ENCODE results near the gene ATXN10. TPM values are rescaled to one million over a fixed set of nuclear protein-coding genes. Genes with fewer than 3 reads are reported as not detected.

The ATXN10 gene
- total and polyA plus RNA-seq, 2 experiments from 2014 or later: 99.0 to 163 TPM

DNA sequence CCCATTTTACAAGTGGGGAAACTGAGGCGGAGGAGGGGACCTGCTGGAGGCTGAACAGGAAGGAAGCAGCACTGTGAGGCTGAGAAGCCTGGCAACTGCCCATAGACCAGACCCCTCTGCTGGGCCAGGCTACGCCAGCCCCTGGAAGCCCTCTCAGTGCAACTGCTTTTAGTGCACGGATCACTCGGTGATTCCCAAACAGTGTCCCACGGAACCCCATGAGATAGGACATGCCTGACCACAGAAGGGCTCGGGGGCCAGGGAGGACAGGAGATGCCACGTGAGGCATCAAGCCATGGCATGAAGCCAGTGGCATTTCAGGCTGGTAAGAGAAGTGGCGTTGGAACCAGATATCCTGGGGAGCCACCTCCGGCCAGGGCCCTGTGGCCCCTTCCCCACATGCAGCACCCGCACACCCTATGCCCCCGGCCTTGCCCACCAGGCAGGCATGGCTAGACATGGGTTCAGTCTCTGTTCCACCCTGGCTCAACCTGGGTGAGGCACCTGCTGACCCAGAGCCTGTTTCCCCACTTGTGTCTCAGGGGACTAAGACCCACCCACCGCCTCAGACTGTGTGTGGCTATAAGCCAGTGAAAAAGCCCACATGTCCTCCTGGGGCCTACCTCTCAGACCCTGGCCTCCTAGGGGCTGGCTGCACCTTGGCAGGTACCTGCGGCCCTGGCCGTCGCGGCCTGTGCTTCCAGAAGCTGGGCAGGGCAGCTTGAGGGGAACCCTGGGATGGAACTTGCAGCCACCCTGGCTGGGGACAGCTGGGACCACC, 221.2 kb downstream of the ATXN10 start:
- H3K4me1 Mint-ChIP-seq: peaks cover 14% of the 10 kb centered on the region; the same call in 2 of the 3 replicates
- Histone ChIP-seq H3K36me3 (ENCODE audit: insufficient read depth) (no peaks in the 10 kb centered on the region), H3K4me3 (no peak overlapping the region), H3K4me2 (no peak overlapping the region), H3K27me3 (ENCODE audit: insufficient read depth) (no peaks in the 10 kb centered on the region), H4K20me1 (replicated peaks; ENCODE audit: insufficient read depth) (no peaks in the 10 kb centered on the region), H3K4me1 (ENCODE audit: insufficient read depth) (peaks cover 5% of the 10 kb centered on the region; the same call in 1 of the 2 replicates), H3K9me2 (ENCODE audit: insufficient read depth) (no peaks in the 10 kb centered on the region), H3F3A (replicated peaks; ENCODE audit: low read depth) (no peaks in the 10 kb centered on the region), H3K79me2 (replicated peaks; ENCODE audit: insufficient read depth) (no peaks in the 10 kb centered on the region), H3K27ac (ENCODE audit: low read depth) (no peak overlapping the region), H2AFZ (no peak overlapping the region)
- no peak overlapping the region for H3K4me3 Mint-ChIP-seq
- H3K9me3 Mint-ChIP-seq: no peaks in the 10 kb centered on the region
- no peak for TF ChIP-seq STAT1 (IDR thresholded peaks at IDR 0.05; ENCODE audit: unreplicated experiment)
- TF ChIP-seq, protein P1, sequence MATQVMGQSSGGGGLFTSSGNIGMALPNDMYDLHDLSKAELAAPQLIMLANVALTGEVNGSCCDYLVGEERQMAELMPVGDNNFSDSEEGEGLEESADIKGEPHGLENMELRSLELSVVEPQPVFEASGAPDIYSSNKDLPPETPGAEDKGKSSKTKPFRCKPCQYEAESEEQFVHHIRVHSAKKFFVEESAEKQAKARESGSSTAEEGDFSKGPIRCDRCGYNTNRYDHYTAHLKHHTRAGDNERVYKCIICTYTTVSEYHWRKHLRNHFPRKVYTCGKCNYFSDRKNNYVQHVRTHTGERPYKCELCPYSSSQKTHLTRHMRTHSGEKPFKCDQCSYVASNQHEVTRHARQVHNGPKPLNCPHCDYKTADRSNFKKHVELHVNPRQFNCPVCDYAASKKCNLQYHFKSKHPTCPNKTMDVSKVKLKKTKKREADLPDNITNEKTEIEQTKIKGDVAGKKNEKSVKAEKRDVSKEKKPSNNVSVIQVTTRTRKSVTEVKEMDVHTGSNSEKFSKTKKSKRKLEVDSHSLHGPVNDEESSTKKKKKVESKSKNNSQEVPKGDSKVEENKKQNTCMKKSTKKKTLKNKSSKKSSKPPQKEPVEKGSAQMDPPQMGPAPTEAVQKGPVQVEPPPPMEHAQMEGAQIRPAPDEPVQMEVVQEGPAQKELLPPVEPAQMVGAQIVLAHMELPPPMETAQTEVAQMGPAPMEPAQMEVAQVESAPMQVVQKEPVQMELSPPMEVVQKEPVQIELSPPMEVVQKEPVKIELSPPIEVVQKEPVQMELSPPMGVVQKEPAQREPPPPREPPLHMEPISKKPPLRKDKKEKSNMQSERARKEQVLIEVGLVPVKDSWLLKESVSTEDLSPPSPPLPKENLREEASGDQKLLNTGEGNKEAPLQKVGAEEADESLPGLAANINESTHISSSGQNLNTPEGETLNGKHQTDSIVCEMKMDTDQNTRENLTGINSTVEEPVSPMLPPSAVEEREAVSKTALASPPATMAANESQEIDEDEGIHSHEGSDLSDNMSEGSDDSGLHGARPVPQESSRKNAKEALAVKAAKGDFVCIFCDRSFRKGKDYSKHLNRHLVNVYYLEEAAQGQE (IDR thresholded peaks at IDR 0.05; ENCODE audit: unreplicated experiment): no peak
- no peak for TF ChIP-seq EZH2phosphoT487 (IDR thresholded peaks at IDR 0.05; ENCODE audit: unreplicated experiment)
- TF ChIP-seq ZNF331 (CRISPR knock-in tag; IDR thresholded peaks at IDR 0.05; ENCODE audit: low read depth): no peak
- no peak for TF ChIP-seq CREB1 (CRISPR knock-in tag; IDR thresholded peaks at IDR 0.05; ENCODE audit: low read depth)
- TF ChIP-seq JUNB (IDR thresholded peaks at IDR 0.05; ENCODE audit: unreplicated experiment): no peak
- ATAC-seq (no peak), DNase-seq (ENCODE audit: low spot score) (no peak)
- no peak overlapping the region for H3K27ac Mint-ChIP-seq
- no peaks in the 10 kb centered on the region for H3K36me3 Mint-ChIP-seq (ENCODE audit: low read depth)
- H3K27me3 Mint-ChIP-seq (ENCODE audit: insufficient read depth, low read depth, poor library complexity): peaks cover 13% of the 10 kb centered on the region

DNA sequence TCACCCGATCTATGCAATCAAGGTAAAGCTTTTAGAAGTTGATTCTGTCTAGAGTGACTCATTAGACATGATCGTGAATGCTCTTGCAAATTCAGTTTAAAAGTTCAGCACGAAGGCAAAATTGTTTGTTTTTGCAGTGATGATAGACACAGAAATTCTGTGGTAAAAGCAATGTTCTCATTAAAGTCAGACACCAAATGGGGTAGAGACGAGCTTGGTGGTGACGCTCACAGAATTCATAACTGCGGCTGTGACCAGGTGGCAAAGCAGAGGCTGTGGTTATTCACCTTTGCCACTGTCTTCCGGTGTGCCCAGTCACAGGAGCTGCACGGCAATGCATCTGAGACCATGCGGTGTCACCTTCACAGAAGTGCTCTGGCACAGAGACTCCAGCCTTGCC, 221.9 kb downstream of the ATXN10 start:
- Histone ChIP-seq H3K4me3 (no peak overlapping the region), H3K9me2 (ENCODE audit: insufficient read depth) (no peaks in the 10 kb centered on the region), H3K27ac (ENCODE audit: low read depth) (no peak overlapping the region), H3K36me3 (ENCODE audit: insufficient read depth) (no peaks in the 10 kb centered on the region), H3K27me3 (ENCODE audit: insufficient read depth) (no peaks in the 10 kb centered on the region), H3F3A (replicated peaks; ENCODE audit: low read depth) (no peaks in the 10 kb centered on the region), H4K20me1 (replicated peaks; ENCODE audit: insufficient read depth) (no peaks in the 10 kb centered on the region), H3K4me2 (no peak overlapping the region), H3K79me2 (replicated peaks; ENCODE audit: insufficient read depth) (no peaks in the 10 kb centered on the region), H2AFZ (no peak overlapping the region), H3K4me1 (ENCODE audit: insufficient read depth) (peaks cover 5% of the 10 kb centered on the region; the same call in 1 of the 2 replicates)
- Mint-ChIP-seq H3K27ac (no peak overlapping the region), H3K27me3 (ENCODE audit: insufficient read depth, low read depth, poor library complexity) (peaks cover 12% of the 10 kb centered on the region), H3K4me3 (no peak overlapping the region), H3K4me1 (peaks cover 14% of the 10 kb centered on the region; the same call in 2 of the 3 replicates), H3K9me3 (no peaks in the 10 kb centered on the region), H3K36me3 (ENCODE audit: low read depth) (no peaks in the 10 kb centered on the region)
- ATAC-seq (no peak), DNase-seq (ENCODE audit: low spot score) (no peak)
- no peak for TF ChIP-seq STAT1 (IDR thresholded peaks at IDR 0.05; ENCODE audit: unreplicated experiment)
- no peak for TF ChIP-seq CTCF (conservative IDR thresholded peaks at IDR 0.05; ENCODE audit: low read depth in 2 of 2)
- no peak for TF ChIP-seq ZNF331 (CRISPR knock-in tag; IDR thresholded peaks at IDR 0.05; ENCODE audit: low read depth)
- TF ChIP-seq CREB1 (CRISPR knock-in tag; IDR thresholded peaks at IDR 0.05; ENCODE audit: low read depth): no peak
- TF ChIP-seq, protein P1 (IDR thresholded peaks at IDR 0.05; ENCODE audit: unreplicated experiment): no peak

Measured in GM23338 (cell line).